PC-3 (cell line): ENCODE data around the gene BSDC1. TPM values are rescaled to one million over a fixed set of nuclear protein-coding genes. Genes with fewer than 3 reads are reported as not detected.

Source experiments
- ATAC-seq: fragments of 200-7000 bp; cut with Tn5 transposase; 2 replicates; pipeline ENCODE4 v1.9.1; 2020; ENCODE audit warnings: mild to moderate bottlenecking, moderate library complexity
- BruUV-seq: library from RNA; stranded (reverse); fragments of 400-500 nt; replicated peaks from 2 replicates; lab custom pipeline; 2021; lab: Mats Ljungman, UMichigan
- CTCF ChIA-PET: fragments of 300-600 bp; sonication (Branson Sonifier 250); formaldehyde crosslinking; loops from one replicate; lab custom pipeline; 2022; ENCODE audit warnings: antibody characterized with exemption; lab: Charles Lee
- POLR2A ChIA-PET: fragments of 300-600 bp; sonication (Branson Sonifier 250); formaldehyde crosslinking; loops from one replicate; lab custom pipeline; 2022; ENCODE audit warnings: antibody characterized with exemption; ENCODE audit not compliant: unreplicated experiment; lab: Charles Lee
- DNase-seq: peaks from one replicate; pipeline ENCODE4 v3.0.0-alpha.2; 2015
- H2AFZ ChIP-seq: fragments of 300-600 bp; sonication (generic); 2 replicates; pipeline ENCODE4 v1.6.0; 2016; ENCODE audit warnings: antibody characterized with exemption, low read length
- H3F3A ChIP-seq: fragments of 300-600 bp; sonication (generic); one replicate; pipeline ENCODE4 v1.6.0; 2017; ENCODE audit warnings: antibody characterized with exemption, low read length, control low read depth, mild to moderate bottlenecking; ENCODE audit not compliant: unreplicated experiment
- H3K27ac ChIP-seq: fragments of 300-600 bp; sonication (generic); 2 replicates; pipeline ENCODE4 v1.5.1; 2016; ENCODE audit warnings: mild to moderate bottlenecking, low read length
- H3K27me3 ChIP-seq: fragments of 300-600 bp; sonication (generic); 2 replicates; pipeline ENCODE4 v1.6.1; 2016; ENCODE audit warnings: low read length, mixed read lengths
- H3K36me3 ChIP-seq: fragments of 300-600 bp; sonication (generic); 2 replicates; pipeline ENCODE4 v1.6.1; 2016; ENCODE audit warnings: low read depth, mixed run types, low read length, mixed read lengths
- H3K4me1 ChIP-seq: fragments of 300-600 bp; sonication (generic); 2 replicates; pipeline ENCODE4 v1.5.1; 2016; ENCODE audit warnings: low read length; ENCODE audit not compliant: insufficient read depth
- H3K4me2 ChIP-seq: fragments of 300-600 bp; sonication (generic); 2 replicates; pipeline ENCODE4 v1.6.0; 2016; ENCODE audit warnings: low read length
- H3K4me3 ChIP-seq: fragments of 300-600 bp; sonication (generic); 2 replicates; pipeline ENCODE4 v1.5.1; 2016; ENCODE audit warnings: mild to moderate bottlenecking, low read length, mixed read lengths
- H3K79me2 ChIP-seq: fragments of 300-600 bp; sonication (generic); 2 replicates; pipeline ENCODE4 v1.6.1; 2017; ENCODE audit warnings: low read length, mixed read lengths
- H3K9ac ChIP-seq: fragments of 300-600 bp; sonication (generic); 2 replicates; pipeline ENCODE4 v1.6.0; 2016; ENCODE audit warnings: mild to moderate bottlenecking, low read length
- H3K9me2 ChIP-seq: fragments of 300-600 bp; sonication (generic); replicated peaks from 2 replicates; pipeline ENCODE4 v1.6.1; 2016; ENCODE audit warnings: mixed run types, low read length, mixed read lengths
- H3K9me3 ChIP-seq: fragments of 300-600 bp; sonication (generic); 2 replicates; pipeline ENCODE4 v1.6.1; 2016; ENCODE audit warnings: low read length, mixed read lengths
- H4K20me1 ChIP-seq: fragments of 300-600 bp; sonication (generic); 2 replicates; pipeline ENCODE4 v1.6.1; 2016; ENCODE audit warnings: low read length, mixed read lengths
- CTCF ChIP-seq: fragments of 300-600 bp; sonication (generic); conservative IDR thresholded peaks from 2 replicates; pipeline ENCODE4 v1.5.1; 2017; ENCODE audit warnings: antibody characterized with exemption, low read depth, mild to moderate bottlenecking, low read length
- EZH2 ChIP-seq: fragments of 300-600 bp; sonication (generic); IDR thresholded peaks from one replicate; pipeline ENCODE4 v1.6.1; 2017; ENCODE audit warnings: antibody characterized with exemption, mild to moderate bottlenecking, low read length; ENCODE audit not compliant: unreplicated experiment
- EZH2phosphoT487 ChIP-seq: fragments of 300-600 bp; sonication (generic); IDR thresholded peaks from 2 replicates; pipeline ENCODE4 v1.6.1; 2018; ENCODE audit warnings: mild to moderate bottlenecking, antibody characterized with exemption, low read length, borderline replicate concordance
- intact Hi-C: fragments of 100-400 bp; cut with micrococcal nuclease; formaldehyde crosslinking; loops from 2 replicates; pipeline ENCODE4 v1.9.0; 2023
- total RNA-seq: library from RNA; depleted of rRNA; stranded (reverse); fragments of >200 nt; gene quantifications from 2 replicates; pipeline ENCODE4 v1.2.3, GENCODE V29; 2014

Gene BSDC1
- total RNA-seq, 1 experiment from 2014 or later, result 59.8 TPM

- H3K27me3 ChIP-seq, result no peaks in the 10 kb centered on the region
- peaks cover 63% of the 10 kb centered on the region for H3K4me1 ChIP-seq
- H4K20me1 ChIP-seq, result peaks cover 27% of the 10 kb centered on the region
- no peaks in the 10 kb centered on the region for H3F3A ChIP-seq
- POLR2A ChIA-PET, result interaction anchor here (0.6 to 1.5 kb wide), 2 partner anchors 16 to 48 kb away, joined by 8 to 11 read pairs; no protein-coding TSS in a partner anchor
- peaks cover 12% of the 10 kb centered on the region for H3K36me3 ChIP-seq
- H3K4me3 ChIP-seq, result no peak overlapping the region
- H3K9ac ChIP-seq, result no peak overlapping the region
- no peak overlapping the region for H3K27ac ChIP-seq
- CTCF ChIA-PET, result no interaction called here
- ATAC-seq, result peak; percentile 6; the same call in 1 of the 2 replicates
- TF ChIP-seq EZH2, result no peak
- no peak for TF ChIP-seq EZH2phosphoT487
- TF ChIP-seq CTCF, result no peak
- BruUV-seq, result no TSS peak
- no peaks in the 10 kb centered on the region for H3K9me3 ChIP-seq
- DNase-seq, result peak; percentile 40
- intact Hi-C loops, result loop anchor here (1.0 kb wide), 1 partner anchor 14 kb away; no protein-coding TSS in a partner anchor
- peaks cover 23% of the 10 kb centered on the region for H3K79me2 ChIP-seq
- H3K4me2 ChIP-seq, result peak overlapping the region; percentile 5; the same call in 1 of the 2 replicates
- H3K9me2 ChIP-seq, result no peaks in the 10 kb centered on the region
- H2AFZ ChIP-seq, result no peak overlapping the region
These were observed 57.1 kb downstream of the BSDC1 start for GRCh38 chr1:32336963-32337675.

GRCh38 chr1:32336591-32336932 is 57.7 kb downstream of the BSDC1 start:
- ATAC-seq (no peak), DNase-seq (no peak)
- Histone ChIP-seq H3K79me2 (peaks cover 23% of the 10 kb centered on the region), H3K4me1 (peaks cover 67% of the 10 kb centered on the region), H3K27ac (no peak overlapping the region), H3K9me3 (no peaks in the 10 kb centered on the region), H4K20me1 (peaks cover 27% of the 10 kb centered on the region), H3K4me3 (peak overlapping the region; percentile 86; the same call in 1 of the 2 replicates), H3F3A (peaks cover 3% of the 10 kb centered on the region), H3K9ac (no peak overlapping the region), H2AFZ (peak overlapping the region; percentile 42), H3K36me3 (peaks cover 16% of the 10 kb centered on the region), H3K27me3 (no peaks in the 10 kb centered on the region), H3K9me2 (no peaks in the 10 kb centered on the region), H3K4me2 (peak overlapping the region; percentile 98)
- ChIA-PET POLR2A (interaction anchor here (0.5 to 1.5 kb wide), 5 partner anchors 15 to 261 kb away, joined by 4 to 8 read pairs (median 4); partner anchors contain the start of genes BSDC1 and KPNA6), CTCF (interaction anchor here (0.6 to 0.7 kb wide), 2 partner anchors 15 to 20 kb away, joined by 3 read pairs; no protein-coding TSS in a partner anchor)
- TF ChIP-seq CTCF (no peak), EZH2phosphoT487 (no peak), EZH2 (no peak)
- intact Hi-C loops, result loop anchor here (1.0 kb wide), 1 partner anchor 15 kb away; no protein-coding TSS in a partner anchor
- no TSS peak for BruUV-seq
